ENCODE measurements around the gene FIZ1.
"Not testable (repeated sequence)": the region's sequence is repeated elsewhere in the genome, so short reads cannot be mapped to it uniquely, and the experiment has no call there.

The FIZ1 gene

DNA sequence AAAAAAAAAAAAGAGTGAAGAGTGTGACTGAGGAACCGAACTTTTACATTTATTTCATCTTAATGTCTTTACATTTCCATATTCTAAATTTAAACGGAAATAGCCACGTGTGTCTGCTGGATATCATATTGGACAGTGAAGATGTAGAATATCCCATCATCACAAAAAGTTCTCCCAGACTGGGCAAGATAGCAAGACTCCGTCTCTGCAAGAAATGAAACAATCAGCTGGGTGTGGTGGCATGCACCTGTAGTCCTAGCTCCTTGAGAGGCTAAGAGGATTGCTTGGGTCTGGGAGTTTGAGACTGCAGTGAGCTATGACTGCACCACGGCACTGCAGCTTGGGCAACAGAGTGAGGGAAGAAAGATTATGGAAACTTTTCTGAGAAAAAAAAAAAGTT, 22.6 kb downstream of the FIZ1 start:
- Mint-ChIP-seq H3K4me3 (peak overlapping the region; percentile 73 to 86 (median 85)), H3K9me3 (no peaks in the 10 kb centered on the region), H3K4me1 (peaks cover 14% of the 10 kb centered on the region), H3K27me3 (ENCODE audit: low read depth) (peaks cover 5% of the 10 kb centered on the region), H3K27ac (peak overlapping the region in 2 of 3 experiments; percentile 55 to 63), H3K36me3 (ENCODE audit: low read depth) (peaks cover 28% of the 10 kb centered on the region)
- TF ChIP-seq, protein P1, sequence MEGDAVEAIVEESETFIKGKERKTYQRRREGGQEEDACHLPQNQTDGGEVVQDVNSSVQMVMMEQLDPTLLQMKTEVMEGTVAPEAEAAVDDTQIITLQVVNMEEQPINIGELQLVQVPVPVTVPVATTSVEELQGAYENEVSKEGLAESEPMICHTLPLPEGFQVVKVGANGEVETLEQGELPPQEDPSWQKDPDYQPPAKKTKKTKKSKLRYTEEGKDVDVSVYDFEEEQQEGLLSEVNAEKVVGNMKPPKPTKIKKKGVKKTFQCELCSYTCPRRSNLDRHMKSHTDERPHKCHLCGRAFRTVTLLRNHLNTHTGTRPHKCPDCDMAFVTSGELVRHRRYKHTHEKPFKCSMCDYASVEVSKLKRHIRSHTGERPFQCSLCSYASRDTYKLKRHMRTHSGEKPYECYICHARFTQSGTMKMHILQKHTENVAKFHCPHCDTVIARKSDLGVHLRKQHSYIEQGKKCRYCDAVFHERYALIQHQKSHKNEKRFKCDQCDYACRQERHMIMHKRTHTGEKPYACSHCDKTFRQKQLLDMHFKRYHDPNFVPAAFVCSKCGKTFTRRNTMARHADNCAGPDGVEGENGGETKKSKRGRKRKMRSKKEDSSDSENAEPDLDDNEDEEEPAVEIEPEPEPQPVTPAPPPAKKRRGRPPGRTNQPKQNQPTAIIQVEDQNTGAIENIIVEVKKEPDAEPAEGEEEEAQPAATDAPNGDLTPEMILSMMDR (IDR thresholded peaks at IDR 0.05; ENCODE audit: unreplicated experiment in 3 of 3), result no peak

DNA sequence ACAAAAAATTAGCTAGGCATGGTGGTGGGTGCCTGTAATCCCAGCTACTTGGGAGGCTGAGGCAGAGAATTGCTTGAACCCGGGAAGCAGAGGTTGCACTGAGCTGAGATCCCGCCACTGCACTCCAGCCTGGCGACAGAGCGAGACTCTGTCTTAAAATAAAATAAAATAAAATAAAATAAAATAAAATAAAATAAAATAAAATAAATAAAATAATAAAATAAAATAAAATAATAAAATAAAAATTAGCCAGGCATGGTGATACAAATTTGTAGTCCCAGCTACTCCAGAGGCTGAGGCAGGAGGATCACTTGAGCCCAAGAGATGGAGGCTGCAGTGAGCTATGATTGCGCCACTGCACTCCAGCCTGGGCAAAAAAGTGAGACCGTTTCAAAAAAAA, 25.4 kb downstream of the FIZ1 start:
- not testable (repeated sequence) for H3K4me3 Mint-ChIP-seq; H3K9me3 Mint-ChIP-seq; H3K27me3 Mint-ChIP-seq (ENCODE audit: low read depth); H3K27ac Mint-ChIP-seq; H3K4me1 Mint-ChIP-seq
- H3K36me3 Mint-ChIP-seq (ENCODE audit: low read depth), result peaks cover 23% of the 10 kb centered on the region

DNA sequence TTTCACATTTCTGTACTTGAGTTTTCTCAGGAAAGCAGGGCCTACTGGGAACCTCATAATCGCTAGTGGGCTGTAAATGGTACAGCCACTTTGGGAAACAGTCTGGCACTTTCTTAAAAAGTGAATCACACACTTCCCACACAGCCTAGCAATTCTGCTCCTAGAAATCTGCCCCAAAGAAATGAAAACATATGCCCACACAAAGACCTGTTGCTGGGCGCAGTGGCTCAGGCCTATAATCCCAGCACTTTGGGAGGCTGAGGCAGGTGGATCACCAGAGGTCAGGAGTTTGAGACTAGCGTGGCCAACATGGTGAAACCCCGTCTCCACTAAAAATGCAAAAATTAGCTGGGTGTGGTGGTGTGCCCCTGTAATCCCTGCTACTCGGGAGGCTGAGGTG, 29.8 kb downstream of the FIZ1 start:
- H3K4me3 Mint-ChIP-seq; H3K4me1 Mint-ChIP-seq; H3K36me3 Mint-ChIP-seq (ENCODE audit: low read depth); H3K27ac Mint-ChIP-seq; H3K9me3 Mint-ChIP-seq: not testable (repeated sequence)
- H3K27me3 Mint-ChIP-seq (ENCODE audit: low read depth), result peaks cover 13% of the 10 kb centered on the region

DNA sequence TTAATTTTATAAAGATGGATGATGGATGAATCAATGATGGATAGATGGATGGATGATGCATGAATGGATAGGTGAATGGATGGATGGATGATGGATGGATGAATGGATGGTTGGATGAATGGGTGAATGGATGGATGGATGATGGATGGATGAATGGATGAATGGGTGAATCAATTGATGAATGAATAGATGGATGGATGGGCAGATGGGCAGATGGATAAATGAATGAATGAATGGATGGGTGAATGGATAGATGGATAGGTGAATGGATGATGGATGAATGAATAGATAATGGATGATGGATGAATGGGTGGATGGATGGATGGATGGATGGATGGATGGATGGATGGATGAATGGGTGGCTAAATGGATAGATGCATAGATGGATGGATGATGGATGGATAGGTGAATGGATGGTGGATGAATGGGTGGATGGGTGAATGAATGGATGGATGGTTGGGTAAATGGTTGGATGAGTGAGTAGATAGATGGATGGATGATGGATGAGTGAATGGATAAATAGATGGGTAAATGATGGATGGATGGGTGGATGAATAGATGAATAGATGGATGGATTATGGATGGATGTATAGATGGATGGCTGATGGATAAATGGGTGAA, 31.5 kb downstream of the FIZ1 start:
- Mint-ChIP-seq H3K4me1 (peaks cover 6% of the 10 kb centered on the region), H3K36me3 (ENCODE audit: low read depth) (no peaks in the 10 kb centered on the region), H3K9me3 (no peaks in the 10 kb centered on the region), H3K27ac (no peak overlapping the region), H3K4me3 (no peak overlapping the region), H3K27me3 (ENCODE audit: low read depth) (peaks cover 13% of the 10 kb centered on the region)
- TF ChIP-seq, protein P1 (IDR thresholded peaks at IDR 0.05; ENCODE audit: unreplicated experiment in 3 of 3), result no peak

DNA sequence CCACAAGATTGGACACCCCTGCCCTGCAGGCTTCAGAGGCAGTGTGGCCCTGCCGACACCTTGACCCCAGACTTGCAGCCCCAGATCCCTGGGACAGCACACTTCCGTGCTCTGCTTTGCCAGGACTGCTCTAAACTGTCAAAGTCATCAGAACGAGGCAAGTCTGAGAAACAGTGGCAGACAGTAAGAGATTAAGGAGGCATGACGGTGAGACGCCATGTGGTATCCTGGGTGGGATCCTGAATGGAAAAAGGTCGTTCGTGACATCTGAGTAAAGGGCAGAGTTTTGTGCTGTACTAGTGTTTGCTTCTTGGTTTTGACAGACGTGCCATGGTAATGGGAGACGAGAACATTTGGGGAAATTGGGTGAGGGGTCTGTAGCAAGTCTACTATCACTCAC, 32.5 kb downstream of the FIZ1 start:
- Mint-ChIP-seq H3K36me3 (ENCODE audit: low read depth) (no peaks in the 10 kb centered on the region), H3K9me3 (no peaks in the 10 kb centered on the region), H3K27me3 (ENCODE audit: low read depth) (peaks cover 8% of the 10 kb centered on the region), H3K4me1 (peaks cover 6% of the 10 kb centered on the region), H3K4me3 (no peak overlapping the region), H3K27ac (no peak overlapping the region)
- TF ChIP-seq, protein P1 (IDR thresholded peaks at IDR 0.05; ENCODE audit: unreplicated experiment in 3 of 3), result no peak

DNA sequence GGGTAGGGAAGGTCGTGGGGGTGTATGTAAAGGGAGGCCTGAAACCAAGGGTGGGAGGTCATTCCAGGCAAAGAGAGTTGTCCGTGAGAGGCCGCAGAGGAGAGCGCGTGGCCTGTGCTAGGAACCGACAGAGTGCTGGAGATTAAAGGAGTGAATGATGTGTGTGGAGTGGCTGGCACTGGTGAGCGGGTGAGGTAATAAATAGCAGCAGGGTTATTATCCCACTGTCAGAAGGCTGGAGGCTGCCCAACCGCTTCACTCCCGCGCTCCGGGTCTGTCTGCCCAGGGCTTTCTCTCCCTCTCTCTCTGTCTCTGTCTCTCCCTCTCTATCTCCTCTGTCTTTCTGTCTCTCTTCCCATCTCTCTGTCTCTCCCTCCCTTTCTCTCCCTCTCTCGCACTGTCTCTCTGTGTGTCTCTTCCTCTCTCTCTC, 36.0 kb downstream of the FIZ1 start:
- Mint-ChIP-seq H3K4me3 (no peak overlapping the region), H3K27me3 (ENCODE audit: low read depth) (peaks cover 8% of the 10 kb centered on the region), H3K4me1 (peaks cover 6% of the 10 kb centered on the region), H3K27ac (peak overlapping the region; percentile 25 to 82 (median 39)), H3K36me3 (ENCODE audit: low read depth) (no peaks in the 10 kb centered on the region), H3K9me3 (no peaks in the 10 kb centered on the region)
- TF ChIP-seq, protein P1 (IDR thresholded peaks at IDR 0.05; ENCODE audit: unreplicated experiment in 3 of 3), result no peak

DNA sequence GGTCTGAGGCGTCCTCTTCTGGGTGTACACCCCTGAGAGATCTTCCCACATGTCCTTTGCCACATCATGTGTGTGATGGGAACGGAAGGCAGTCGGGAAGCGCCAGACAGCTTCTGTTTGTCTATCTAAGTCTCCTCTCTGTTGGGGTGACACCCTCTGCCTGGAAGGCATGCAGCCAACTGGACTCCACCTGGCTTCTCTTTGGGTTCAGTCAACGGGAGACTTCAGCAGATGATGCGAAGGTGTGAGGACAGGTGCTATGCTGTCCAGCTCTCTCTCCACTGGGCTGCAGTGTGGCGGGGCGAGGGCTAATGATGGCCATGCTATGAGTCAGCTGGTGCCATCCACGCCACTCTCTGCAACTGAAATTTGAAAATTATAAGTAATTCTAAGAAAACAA, 39.6 kb downstream of the FIZ1 start:
- TF ChIP-seq, protein P1 (IDR thresholded peaks at IDR 0.05; ENCODE audit: unreplicated experiment in 3 of 3), result no peak
- H3K9me3 Mint-ChIP-seq, result no peaks in the 10 kb centered on the region
- no peaks in the 10 kb centered on the region for H3K36me3 Mint-ChIP-seq (ENCODE audit: low read depth)
- H3K27me3 Mint-ChIP-seq (ENCODE audit: low read depth), result peaks cover 7% of the 10 kb centered on the region
- H3K27ac Mint-ChIP-seq, result no peak overlapping the region
- peaks cover 6% of the 10 kb centered on the region for H3K4me1 Mint-ChIP-seq
- no peak overlapping the region for H3K4me3 Mint-ChIP-seq
